ENCODE measurements around the gene MED12.

MED12 gene

DNA sequence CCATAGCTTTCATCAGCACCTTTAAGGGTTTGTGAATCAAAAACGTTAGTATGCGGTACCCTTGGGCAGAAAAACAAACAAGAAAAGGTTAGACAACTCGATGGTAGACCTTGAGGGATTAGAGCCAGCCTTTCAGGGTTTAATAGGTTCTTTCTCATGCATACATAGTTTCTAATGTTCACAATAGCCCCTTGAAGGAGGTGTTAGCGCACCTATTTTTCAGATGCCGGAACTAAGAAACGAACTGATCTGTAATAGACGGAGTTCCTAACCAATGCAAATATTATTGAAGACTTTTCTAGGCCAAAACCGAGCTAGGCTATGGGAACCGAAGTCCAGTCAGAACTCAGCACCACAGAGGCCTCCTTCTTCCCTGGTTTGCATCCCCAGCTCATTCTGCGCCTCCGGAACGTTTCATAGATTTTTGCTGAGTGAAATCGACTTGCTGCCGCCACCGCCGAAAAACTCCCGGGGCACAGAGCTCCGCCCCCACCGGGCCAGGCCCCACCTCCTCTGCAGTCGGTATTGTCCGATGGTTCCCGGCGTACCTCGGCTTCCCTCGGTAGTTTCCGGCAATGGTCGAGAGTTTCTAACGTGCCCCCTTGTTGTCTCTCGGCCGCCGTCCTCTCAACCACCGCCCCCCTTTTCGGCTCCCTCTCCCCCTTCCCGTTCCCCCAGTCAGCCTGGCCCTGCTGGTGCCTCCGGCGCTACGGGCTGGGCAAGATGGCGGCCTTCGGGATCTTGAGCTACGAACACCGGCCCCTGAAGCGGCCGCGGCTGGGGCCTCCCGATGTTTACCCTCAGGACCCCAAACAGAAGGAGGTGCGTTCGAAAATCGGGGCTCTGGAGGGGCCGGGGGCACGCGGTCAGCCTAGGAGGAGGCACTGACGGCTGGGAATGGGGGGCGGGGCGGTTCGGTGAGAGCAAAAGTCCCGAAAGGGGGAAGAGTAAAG lies at the start of gene MED12:
Gene MED12 (plus strand): TSS at position 565 of the 953 bp plus-strand sequence. CDS start 159 bp downstream, at position 724.
- FAIRE-seq = peak; percentile 94
- peak; percentile 57 for DNase-seq (ENCODE audit: extremely low spot score, insufficient read length, low read depth)

DNA sequence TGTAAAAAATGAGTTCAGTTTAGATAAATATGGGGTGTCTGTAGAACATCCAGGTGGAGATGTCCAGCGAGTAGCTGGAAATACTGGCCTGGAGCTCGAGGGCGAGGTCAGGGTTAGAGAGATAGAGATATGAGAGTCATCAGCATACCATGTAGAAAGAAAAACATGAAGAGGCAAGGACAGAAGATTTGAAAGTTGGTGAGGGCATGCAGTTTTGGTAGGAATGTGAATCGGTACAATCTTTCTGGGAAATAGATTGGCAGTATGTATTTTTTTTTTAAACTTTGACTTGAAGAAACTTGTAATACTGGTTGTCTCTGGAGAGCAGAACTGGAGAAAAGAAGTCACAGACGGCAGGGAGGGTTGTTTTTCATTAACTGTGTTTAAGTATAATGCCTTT lies 47.9 kb upstream of the MED12 start:
- DNase-seq (ENCODE audit: extremely low spot score, insufficient read length, low read depth) (no peak), FAIRE-seq (peak; percentile 44)

DNA sequence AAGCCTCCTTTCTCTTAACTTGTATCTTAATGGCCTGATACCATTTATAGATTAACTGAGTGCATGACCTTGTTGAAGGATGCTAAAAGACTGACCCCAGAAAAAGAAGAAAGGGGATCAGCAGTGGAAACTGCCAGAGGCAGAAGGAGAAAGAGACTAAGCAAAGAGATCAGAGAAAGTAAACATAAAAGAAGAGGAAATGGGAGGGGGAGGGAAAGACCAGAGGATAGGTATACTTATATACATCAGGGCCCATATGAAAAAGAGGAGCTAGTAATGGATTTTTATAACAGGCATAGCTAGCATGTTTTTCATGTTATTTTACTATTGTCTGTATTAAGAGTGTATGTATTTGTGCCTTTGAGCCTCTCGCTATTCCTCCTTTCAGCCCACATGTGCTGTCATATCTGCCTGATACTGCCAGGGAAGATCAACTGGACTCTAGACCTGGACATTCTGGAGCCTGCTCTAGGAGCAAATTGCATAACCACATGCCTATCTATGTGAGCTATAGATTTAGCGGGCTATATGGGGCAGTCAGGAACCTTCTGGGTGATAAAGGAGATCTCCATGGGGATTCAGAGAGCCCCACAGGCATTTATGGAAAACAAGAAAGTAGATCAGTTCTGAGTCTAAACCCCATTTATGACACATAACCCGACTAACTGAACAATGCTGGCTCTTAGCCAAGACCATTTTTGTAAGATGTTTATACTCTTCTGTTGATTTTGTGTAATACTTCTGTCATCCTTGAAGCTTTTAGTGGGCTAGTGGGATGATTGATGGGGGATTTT lies 36.9 kb upstream of the MED12 start:
- no peak for DNase-seq (ENCODE audit: extremely low spot score, insufficient read length, low read depth)

DNA sequence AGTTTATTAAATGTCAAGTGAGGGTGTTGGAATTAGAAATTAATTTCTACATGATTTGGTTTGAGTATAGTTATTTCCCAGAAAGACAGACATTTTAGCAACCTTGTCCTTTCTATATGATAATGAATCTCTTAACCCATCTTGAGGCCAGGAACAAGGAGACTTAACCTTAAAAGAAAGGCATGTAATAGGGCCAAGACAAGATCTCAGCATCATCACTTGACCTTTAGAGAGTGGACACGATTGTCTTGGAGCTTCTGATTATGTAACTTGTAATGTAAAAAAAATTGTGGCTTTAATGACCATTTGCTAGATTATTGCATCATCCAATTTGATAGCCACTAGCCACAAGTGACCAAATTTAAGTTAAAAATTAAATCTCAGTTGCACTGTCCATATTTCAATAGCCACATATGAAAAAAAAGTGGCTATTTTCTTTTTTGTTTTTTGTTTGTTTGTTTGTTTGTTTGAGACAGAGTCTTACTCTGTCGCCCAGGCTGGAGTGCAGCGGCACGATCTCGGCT lies 36.2 kb upstream of the MED12 start:
- DNase-seq (ENCODE audit: extremely low spot score, insufficient read length, low read depth) = no peak
- FAIRE-seq = no peak

More for the DNA sequence above, 36.9 kb upstream of the MED12 start:
- FAIRE-seq = no peak

GRCh38 chrX:71082822-71083221 lies 35.6 kb upstream of the MED12 start:
- FAIRE-seq = no peak
- DNase-seq (ENCODE audit: extremely low spot score, insufficient read length, low read depth) = no peak

- no peak for DNase-seq (ENCODE audit: extremely low spot score, insufficient read length, low read depth)
- no peak for FAIRE-seq
Observed at GRCh38 chrX:71085900-71086299, 32.5 kb upstream of the MED12 start.

DNA sequence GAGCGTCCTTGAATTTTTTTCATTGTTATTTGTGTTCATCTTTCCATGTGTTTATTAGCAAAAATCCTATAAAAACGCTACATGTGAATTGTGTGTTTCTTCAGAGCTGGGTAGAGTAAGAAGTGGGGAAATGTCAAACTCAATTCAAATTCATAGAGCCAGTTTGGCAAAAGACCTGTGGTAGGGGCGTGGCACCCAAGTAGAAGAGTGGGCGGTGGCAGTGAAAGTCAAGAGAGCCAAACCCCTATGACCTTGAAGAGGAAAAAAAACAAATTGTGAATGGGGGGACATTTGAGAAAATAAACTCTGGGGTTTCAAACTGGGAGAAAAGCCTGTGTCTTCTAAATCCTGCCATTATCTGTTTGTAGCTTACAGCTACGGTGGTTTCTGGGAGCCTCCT lies 27.1 kb upstream of the MED12 start:
- DNase-seq (ENCODE audit: extremely low spot score, insufficient read length, low read depth) (no peak), FAIRE-seq (no peak)

DNA sequence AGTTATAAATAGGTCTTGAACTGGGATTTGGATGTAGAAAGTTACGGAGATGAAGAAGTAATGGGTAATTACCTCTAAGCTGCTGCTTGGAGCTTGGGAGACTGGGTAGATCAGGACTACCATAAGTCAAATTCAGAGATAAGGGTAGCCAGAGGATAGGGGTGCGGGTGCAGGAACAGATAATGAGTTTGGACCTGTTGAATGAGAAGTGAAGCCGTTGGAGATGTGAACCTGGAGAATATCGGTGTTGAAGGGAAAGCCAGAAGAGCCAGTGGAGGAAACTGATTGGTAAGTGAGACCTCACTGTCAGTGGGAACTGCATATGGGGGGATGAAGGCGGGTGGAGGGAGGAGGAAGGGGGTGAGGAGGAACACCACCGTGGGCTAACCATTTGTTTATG lies 23.4 kb upstream of the MED12 start:
- FAIRE-seq (no peak), DNase-seq (ENCODE audit: extremely low spot score, insufficient read length, low read depth) (no peak)

DNA sequence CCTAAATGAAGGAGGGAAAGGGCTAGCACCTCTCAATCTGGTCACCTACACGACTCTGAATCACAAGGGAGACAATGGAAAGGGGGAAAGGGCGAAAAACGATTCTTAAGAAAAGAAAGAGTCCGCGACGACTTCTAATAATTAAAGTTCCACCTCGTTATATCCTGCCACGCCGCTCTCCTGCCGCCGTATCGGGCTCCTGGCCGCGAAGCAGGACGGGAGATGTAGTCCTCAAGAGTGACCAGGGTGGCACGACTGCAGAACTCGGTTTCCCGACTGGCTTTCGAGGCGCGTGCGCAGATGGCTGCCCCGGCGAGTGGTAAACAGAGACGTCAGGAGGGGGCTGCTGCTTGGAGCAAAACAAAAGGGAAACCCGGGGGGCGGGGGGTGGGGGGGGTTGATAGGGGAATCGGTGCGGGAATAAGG lies 22.8 kb upstream of the MED12 start, which contains the start of gene FOXO4:
Gene FOXO4 (plus strand): TSS at position 297 of the 426 bp plus-strand sequence. CDS start 678 bp downstream, outside the sequence.
- FAIRE-seq (peak; percentile 99), DNase-seq (ENCODE audit: extremely low spot score, insufficient read length, low read depth) (peak; percentile 69)

GRCh38 chrX:71095981-71096759 lies 22.2 kb upstream of the MED12 start:
- no peak for FAIRE-seq
- DNase-seq (ENCODE audit: extremely low spot score, insufficient read length, low read depth) = no peak

DNA sequence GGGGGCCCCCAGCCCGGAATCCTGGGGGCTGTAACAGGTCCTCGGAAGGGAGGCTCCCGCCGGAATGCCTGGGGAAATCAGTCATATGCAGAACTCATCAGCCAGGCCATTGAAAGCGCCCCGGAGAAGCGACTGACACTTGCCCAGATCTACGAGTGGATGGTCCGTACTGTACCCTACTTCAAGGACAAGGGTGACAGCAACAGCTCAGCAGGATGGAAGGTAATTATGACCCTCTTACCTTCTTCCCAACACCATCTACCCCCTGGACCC lies 21.7 kb upstream of the MED12 start:
- FAIRE-seq = peak; percentile 24

DNA sequence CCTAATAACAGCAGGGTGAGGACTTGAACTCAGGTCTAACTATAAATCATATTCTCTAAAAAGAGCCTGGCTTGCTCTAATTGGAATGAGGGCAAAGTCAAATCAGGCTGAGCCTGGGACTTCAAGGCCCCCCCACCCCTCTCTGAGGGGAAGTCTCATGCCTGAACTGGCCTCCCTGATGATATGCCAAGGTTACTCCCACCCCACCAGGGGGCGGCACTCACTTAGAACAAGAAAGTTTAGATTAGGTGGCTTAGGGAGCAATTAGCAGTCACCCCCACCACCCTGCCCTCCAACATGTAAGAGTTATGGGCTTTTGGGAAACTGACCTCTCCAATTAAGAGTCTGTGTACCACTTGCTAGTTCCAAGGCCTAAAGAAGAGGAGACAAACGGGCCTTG lies 20.1 kb upstream of the MED12 start:
- FAIRE-seq (peak; percentile 77), DNase-seq (ENCODE audit: extremely low spot score, insufficient read length, low read depth) (no peak)

More for the DNA sequence above, 21.7 kb upstream of the MED12 start:
- DNase-seq (ENCODE audit: extremely low spot score, insufficient read length, low read depth) = no peak

DNA sequence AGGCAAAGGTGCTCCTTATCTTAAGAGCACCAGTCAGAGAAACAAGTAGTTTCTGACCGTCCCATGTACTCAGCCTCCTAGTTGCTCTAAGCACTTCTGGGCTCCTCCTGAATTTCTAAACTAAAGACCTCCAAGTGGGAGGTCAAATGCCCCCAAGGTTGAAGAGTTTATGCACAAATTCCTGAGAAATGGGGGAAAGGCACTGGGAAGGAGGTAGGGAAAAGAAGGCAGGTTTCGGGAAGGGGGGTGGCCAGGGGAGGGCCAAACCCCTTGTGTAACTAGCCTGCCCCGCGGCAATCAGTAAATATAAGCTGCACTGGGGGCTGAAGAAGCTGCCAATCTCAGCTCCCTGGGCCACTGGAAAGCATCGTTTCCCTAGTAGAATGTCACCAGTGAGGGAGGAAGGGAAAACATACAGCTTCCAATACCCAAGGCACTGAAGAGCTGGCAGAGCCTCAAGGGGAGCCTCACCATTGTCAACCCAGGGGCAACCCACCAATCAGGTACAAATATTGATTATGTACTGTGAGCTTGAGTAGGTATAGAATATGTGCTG lies 19.4 kb upstream of the MED12 start:
- DNase-seq (ENCODE audit: extremely low spot score, insufficient read length, low read depth) = no peak
- FAIRE-seq = no peak

DNA sequence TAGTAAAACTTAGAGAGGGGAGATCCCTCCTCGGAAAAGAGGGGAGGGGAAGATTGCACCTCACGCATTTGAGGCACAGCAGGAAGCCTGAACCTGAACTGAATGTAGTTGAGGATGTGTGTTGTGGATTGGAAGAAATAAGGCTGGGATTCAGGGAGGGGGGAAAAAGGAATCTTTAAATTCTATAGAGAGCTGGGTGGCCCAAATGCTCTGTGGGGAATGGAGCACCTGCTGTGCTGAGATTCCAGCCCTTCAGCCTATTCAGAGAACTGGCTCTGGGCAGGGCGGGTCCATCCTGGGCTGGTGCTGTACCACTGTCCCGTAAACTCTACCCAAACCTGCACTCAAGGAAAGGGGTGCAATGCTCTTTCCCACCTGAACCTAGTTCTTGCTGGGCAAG lies 18.7 kb upstream of the MED12 start:
- DNase-seq (ENCODE audit: extremely low spot score, insufficient read length, low read depth) = no peak
- FAIRE-seq = no peak

- FAIRE-seq = no peak
- no peak for DNase-seq (ENCODE audit: extremely low spot score, insufficient read length, low read depth)
Observed at GRCh38 chrX:71100581-71101505, 17.6 kb upstream of the MED12 start.

DNA sequence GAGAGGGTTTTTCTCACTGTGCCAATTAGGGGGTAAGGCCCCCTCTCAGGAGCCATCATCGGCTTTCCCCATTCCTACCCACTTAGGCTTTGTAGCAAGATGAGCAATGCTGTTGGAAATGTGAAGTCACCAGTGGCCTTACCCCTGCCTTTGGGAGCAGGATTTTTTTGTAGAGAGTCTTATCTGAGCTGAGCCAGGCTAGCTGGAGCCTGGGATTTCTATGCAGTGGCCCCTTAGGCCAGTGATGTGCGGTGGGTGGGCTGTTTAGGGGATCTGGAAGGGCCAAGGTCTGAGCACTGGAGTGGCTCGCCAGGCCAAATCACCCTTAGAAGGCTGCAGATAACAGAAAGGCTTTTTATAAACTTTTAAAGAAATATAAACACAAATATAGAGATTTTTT lies 16.1 kb upstream of the MED12 start:
- DNase-seq (ENCODE audit: extremely low spot score, insufficient read length, low read depth) = no peak

GRCh38 chrX:71103110-71103983 lies 15.0 kb upstream of the MED12 start:
- FAIRE-seq (peak; percentile 90), DNase-seq (ENCODE audit: extremely low spot score, insufficient read length, low read depth) (no peak)

More for the DNA sequence above, 16.1 kb upstream of the MED12 start:
- no peak for FAIRE-seq

- DNase-seq (ENCODE audit: extremely low spot score, insufficient read length, low read depth) (no peak), FAIRE-seq (peak; percentile 87)
Observed at GRCh38 chrX:71105628-71106027, 12.8 kb upstream of the MED12 start.

Data from GM18507 (cell line).